AG20443 (cell line): Measurements from ENCODE around the gene PTPRM.

Experiments
- DNase-seq: peaks from one replicate; pipeline ENCODE4 v3.0.0; 2012; ENCODE audit warnings: low spot score, mixed read lengths

Gene PTPRM

DNA sequence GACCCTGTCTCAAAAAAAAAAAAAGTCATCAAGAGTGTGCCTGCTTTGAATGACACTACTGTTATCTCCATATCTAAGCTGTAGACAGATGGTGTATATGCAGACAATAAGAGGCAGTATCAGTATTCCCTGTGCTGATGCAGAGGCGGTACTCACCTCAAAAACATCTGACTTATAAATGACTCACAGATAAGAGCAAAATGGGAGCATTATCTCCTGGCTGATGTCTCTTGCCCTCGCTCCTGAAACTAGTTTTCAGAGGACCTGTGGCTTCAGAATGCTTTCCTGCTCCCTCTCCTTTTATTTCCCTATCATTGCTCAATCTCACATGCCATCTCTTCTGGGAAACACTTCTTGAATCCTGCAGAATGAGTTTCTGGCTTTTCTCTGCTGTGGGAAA is 289.6 kb downstream of the PTPRM start:
- DNase-seq, result no peak

- no peak for DNase-seq
Measured at GRCh38 chr18:7857562-7857961, 290.4 kb downstream of the PTPRM start.

DNA sequence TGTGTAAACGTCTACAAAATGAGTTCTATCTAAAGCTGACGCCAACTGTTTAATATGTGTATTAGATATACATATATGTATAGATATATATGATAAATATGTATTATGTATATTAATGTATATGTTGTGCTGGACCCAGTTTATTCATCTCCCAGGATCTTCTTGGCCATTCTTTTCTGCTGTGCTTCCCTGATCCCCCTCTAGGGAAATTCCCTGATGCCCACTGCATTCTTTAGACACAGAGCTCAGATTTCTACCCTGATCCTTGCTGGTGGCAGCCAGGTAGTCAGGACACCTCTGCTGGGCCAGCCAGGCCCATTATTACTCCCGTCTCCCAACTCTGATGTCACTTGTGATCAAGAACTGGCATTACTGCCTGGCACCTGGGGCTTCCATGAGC is 292.0 kb downstream of the PTPRM start:
- no peak for DNase-seq

DNA sequence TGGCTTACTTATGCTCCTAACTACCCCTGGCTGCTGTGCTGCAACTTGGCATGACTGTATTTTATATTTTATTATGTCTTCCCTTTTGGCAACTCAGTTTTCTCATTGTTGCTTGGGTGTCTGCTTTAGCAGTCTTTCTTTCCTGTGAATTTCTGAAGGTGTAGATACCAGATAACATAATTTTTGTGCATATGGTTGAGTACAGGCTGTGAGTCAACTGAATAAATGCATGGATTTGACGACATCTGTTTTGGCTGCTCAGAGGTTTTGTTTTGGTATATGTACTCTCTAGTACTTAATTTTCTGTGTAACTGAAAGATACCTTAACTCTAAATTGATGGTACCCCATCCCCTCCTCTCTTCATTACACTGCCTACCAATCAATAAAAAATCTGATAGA is 303.1 kb downstream of the PTPRM start:
- DNase-seq, result no peak

DNA sequence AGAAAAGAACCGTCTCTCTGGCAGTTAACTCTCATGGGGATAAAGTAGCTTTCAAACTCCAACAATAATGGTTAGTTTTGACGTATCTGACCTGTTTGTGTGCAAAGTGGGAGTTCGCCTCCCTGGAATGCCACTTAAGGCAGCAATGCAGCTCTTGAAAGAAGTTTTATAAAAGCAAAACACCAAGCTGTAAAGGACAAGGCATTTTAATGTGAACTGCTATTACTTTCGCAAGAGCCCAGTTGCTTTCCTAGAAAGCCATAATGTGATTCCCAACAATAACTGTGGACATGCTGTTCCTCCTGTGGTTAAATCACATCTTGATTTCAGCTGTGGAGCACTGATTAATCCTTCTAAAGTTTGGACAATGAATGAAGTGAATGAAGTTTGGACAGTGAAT is 303.7 kb downstream of the PTPRM start:
- DNase-seq, result peak; percentile 21

- DNase-seq, result no peak
Measured at GRCh38 chr18:7871560-7872456, 304.7 kb downstream of the PTPRM start.

- DNase-seq, result peak; percentile 46
Measured at GRCh38 chr18:7872569-7872968, 305.5 kb downstream of the PTPRM start.

DNA sequence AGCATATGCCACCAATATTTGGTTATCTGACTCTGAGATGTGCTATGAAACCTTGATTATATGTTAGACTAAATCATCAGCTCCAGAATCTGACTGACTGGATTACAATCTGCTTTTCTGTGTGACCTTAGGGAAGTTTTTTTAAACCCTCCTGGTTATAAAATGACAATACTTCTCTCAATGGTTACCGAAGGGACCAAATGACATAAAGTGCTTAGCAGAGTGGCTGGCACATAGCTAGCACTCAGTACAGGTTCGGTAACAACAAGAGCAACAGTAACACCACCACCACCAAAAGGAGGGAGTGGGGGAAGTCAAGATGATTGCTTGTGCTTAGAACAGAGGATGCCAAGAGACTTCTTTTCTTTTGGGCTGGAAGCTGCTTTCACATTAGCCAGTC is 306.2 kb downstream of the PTPRM start:
- DNase-seq, result no peak

DNA sequence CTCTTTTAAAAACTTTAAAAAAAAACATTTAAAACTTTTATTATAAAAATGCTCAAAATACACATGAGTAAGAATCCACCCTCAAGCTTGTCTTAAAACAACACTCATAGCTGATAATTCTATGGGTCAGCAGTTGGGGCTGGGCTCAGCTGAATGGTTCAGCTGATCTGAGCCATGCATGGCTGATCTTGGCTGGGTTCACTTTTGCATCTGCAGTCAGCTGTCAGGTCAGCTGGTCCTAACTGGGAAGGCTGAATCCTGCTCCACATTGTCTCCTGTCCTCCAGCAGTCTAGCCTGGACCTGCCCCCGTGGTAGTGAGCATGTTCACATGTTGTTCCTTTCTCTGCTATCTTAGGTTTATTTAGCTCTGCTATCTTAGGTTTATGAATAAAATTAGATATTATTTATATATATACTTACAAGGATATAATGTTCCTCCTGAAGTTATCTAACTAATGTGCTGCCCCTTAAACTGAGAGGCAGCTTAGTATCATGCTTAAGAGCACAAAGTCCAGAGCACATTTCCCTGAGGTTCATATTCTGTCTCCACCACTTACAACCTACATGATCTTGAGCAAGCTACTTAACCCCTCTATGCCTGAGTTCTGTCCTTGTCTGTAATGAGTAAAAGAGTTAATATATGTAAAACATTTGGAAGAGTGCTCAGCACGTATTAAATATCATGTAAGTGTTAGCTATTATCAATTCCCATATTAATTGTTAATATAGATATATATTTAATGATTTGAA is 309.4 kb downstream of the PTPRM start:
- no peak for DNase-seq

DNA sequence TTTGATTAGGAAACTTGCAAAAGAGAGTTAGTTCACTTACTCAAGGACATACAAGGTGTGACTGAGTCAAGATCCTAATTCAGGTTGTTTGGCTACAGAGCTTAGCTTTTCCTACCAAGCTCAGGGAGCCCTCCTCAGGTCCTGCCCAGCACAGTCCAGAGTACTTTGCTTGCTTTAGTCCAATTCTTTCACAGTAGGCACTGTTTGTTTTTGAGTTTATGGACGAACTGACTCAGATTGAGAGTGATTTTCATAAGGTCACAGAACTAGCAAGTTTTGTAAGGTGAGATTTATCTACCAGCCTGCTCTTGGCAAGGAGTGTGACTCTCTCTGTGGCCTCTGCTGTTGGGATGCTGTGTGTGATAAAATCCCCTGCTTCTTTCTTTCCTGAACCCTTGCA is 310.5 kb downstream of the PTPRM start:
- no peak for DNase-seq

GRCh38 chr18:7878265-7879211 is 311.4 kb downstream of the PTPRM start:
- DNase-seq, result no peak

DNA sequence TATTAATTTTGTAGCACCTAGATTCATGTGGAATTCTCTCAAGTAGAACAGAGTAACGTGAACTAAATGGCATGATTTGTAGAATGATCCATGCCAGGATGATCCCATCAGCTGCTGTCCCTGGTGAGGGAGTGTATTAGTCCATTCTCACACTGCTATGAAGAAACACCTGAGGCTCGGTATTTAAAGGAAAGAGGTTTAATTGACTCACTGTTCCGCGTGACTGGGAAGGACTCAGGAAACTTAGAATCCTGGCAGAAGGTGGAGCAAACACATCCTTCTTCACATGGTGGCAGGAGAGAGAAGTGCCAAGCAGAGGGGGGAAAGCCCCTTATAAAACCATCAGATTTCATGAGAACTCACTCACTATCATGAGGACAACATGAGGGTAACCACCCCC is 312.6 kb downstream of the PTPRM start:
- DNase-seq, result no peak

DNA sequence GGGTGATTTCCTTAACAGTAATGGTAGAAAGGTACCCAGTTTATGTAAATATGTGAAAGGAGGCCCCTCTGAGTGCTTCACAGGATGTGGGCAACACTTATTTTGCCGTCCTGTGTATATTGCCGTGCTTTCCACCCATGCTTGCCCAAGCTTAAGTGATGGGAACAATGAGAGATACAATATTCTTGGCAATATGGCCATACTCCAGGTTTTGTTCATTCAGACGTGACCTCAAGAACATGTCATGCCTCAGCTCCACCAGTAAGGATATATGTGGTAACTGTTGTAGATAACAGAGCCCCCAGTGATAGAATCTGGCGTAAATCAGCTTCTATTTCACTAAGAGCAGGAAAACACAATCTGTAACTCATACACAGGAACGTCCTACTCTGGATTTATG is 318.7 kb downstream of the PTPRM start:
- no peak for DNase-seq

DNA sequence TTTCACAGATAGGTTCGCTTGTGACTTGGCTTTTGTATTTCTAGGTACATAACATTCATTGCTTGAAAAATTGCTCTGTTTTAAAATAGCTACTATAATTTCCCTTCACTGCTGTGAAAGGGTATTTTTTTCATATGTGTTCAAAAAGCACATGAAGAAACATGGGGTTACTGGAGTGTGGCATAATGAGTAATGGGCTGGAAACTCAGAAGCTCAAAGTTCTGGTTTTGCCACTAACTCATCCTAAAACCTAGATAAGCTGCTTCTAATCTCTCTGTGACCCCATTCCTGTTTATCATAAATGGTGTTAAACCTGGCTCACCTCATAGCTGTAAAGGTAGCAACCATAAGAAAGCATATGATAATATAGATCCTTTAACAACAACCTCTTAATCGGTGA is 319.3 kb downstream of the PTPRM start:
- no peak for DNase-seq

DNA sequence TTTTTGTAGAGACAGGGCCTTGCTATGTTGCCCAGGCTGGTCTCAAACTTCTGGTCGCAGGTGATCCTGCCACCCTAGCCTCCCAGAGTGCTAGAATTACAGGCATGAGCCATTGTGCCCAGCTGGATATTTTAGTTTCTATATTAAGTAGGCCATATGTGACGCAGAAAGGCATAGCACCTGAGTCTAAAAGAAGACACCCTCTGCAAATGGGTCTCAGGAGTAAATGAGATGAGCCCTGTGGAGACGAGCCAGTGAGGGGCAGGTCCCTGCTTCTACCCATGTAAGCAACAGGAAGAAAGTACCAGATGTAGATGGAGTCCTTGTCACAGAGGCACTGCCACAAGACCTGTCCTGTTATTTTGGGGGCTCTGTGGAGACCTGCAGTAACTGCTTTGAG is 322.4 kb downstream of the PTPRM start:
- DNase-seq, result no peak

DNA sequence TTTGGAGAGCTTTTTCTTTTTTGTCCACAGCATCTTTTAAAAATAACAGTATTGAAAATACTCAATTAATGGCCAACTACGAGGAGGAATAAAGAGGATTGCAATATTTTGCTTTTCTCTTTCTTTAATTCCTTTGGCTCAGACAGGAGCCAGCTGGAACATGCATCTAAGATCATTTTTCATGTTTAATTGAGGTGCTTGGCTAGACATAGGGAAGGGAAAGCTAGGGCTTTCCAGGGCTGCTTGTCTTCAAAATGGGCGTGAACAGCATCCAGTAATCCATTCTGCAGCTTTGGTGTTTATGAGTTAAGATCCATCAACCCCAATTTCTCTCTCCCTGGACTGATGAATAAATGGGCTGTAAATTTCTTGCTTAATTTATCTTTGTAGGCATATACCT is 323.0 kb downstream of the PTPRM start:
- no peak for DNase-seq

DNA sequence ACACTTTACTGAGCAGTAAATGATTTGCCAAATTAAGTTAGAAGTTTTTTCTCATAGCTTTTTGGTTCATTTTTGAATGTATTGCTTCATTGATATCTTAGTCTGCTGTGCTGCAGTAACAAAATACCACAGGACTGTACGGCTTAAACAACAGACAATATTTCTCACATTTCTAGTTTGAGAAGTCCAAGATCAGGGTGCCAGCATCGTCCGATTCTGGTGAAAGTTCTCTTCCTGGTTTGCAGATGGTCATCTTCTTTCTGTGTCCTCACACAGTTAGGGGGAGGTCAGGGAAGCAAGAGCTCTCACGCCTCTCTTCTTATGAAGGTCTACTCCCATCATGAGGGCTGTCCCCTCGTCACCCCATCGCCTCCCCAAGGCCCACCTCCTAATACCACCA is 325.4 kb downstream of the PTPRM start:
- DNase-seq, result no peak

GRCh38 chr18:7894592-7894991 is 327.5 kb downstream of the PTPRM start:
- DNase-seq, result no peak

DNA sequence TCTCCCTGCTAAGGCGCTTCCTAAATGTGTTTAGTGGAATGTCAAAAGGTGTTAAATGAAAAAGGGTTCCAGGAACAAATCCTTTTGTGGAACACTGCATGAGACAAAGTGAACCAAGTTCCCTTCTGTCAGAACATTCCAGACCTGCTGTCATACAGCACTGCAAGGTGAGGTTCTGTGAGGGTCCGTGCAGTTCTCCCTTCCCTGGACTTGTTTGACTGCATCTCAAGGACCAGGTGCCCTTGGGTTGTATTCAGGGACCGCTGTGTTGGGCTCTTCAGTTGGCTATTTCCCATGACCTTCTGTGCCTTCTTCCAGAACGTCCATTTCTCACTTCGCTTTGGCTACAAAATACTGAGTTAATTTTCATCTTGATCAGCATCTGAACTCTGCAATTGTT is 328.2 kb downstream of the PTPRM start:
- DNase-seq, result no peak

DNA sequence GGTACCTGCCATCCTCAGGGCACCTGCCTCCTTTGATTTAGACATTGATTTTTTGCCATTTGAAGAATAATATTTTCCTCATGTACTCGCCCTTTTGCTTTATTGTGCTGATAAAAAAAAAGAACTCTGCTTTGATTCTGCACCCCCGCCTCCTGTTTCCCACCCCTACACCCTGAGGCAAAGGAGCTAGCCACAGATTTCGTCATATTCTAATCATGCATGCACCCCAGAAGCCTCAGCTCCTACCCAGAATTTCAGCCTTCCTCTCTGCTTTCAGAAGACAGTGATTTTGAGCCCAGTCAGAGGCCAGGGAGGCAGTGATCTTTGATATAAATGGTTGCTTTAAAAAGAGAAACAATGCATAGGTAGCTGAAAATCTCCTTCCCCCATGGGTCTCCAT is 329.0 kb downstream of the PTPRM start:
- no peak for DNase-seq

DNA sequence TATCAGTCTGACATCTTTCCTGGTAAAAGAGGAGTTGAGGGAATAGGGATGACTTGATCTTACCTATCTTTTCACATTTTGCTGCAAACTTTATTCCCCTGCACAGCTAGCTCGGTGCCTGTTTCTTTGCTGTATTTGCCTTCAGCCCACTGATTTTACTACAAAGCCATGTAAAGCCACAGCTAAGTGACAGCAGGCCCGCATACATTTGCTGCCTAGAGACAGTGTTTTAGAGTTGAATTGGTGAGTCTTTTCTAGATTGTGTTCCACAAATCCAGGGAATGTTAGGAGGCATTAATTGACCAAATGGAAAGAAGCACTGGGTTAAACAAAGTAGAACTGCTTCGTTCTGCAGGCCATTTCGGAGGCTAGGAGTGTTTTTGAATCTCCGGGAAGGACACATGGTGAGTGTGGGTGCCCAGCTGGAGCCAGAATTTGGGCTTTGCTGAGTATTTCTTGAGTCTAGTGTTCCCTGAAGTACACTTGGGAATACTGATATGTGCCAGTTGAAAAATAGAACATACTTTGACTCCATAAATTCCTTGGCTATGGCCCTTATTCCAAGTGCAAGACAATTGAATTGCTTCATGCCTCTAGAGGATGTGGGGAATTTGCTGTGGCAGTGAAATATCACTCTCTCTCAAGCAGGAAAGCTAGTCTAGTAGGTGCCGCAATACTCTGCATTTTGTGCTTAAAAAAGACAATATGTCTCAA is 329.8 kb downstream of the PTPRM start:
- peak; percentile 28 for DNase-seq

- no peak for DNase-seq
Measured at GRCh38 chr18:7898181-7898580, 331.1 kb downstream of the PTPRM start.
